Panc1 (cell line): ENCODE measurements around the gene HTR1E.
"Not testable (repeated sequence)": the region's sequence is repeated elsewhere in the genome, so short reads cannot be mapped to it uniquely, and the experiment has no call there.

Experiments
- CTCF ChIP-seq: fragments of 450-650 bp; IDR thresholded peaks from 2 replicates; pipeline ENCODE4 v1.5.1; 2017; ENCODE audit warnings: mild to moderate bottlenecking
- TCF7L2 ChIP-seq: IDR thresholded peaks from 2 replicates; pipeline ENCODE4 v1.6.1; 2011; ENCODE audit warnings: mild to moderate bottlenecking, low read depth, low read length, inconsistent platforms

- TF ChIP-seq TCF7L2, CTCF: not testable (repeated sequence)
These were observed 72.3 kb downstream of the HTR1E start for GRCh38 chr6:87009581-87009980.
